Left kidney (tissue), 8 donors: ENCODE measurements around the gene ADGRL4. TPM values are rescaled to one million over a fixed set of nuclear protein-coding genes. Genes with fewer than 3 reads are reported as not detected.
"Not testable (repeated sequence)": the region's sequence is repeated elsewhere in the genome, so short reads cannot be mapped to it uniquely, and the experiment has no call there.

ENCODE experiments used
- DNase-seq: peaks from one replicate; pipeline ENCODE4 v3.0.0-alpha.2; 2013
- long read RNA-seq, 8 donors: transcript quantifications; one replicate each; lab custom pipeline, GENCODE V29; 2026
- polyA plus RNA-seq: library from polyadenylated mRNA; unstranded; fragments of 120-200 nt; gene quantifications from one replicate; pipeline ENCODE4 v1.2.1, GENCODE V29; 2013; ENCODE audit not compliant: insufficient read length

Gene ADGRL4
- 22.0 TPM for polyA plus RNA-seq
- long read RNA-seq, donor 1, transcript ADGRL4-201 (15 exons, 3,527 nt), result major isoform, 5 of 5 reads
- long read RNA-seq, donor 1, partial matches to known transcripts, result 0 of 5 reads
- long read RNA-seq, donor 1, other reads (novel, unspliced or antisense), result 0 of 5 reads
- long read RNA-seq, donor 2, partial matches to known transcripts, result 0 of 4 reads
- long read RNA-seq, donor 2, other reads (novel, unspliced or antisense), result 0 of 4 reads
- long read RNA-seq, donor 3, partial matches to known transcripts, result 0 of 1 reads
- long read RNA-seq, donor 3, other reads (novel, unspliced or antisense), result 0 of 1 reads
- long read RNA-seq, donor 4, result 0 reads
- long read RNA-seq, donor 5, transcript ADGRL4-201 (15 exons, 3,527 nt), result major isoform, 13 of 13 reads
- long read RNA-seq, donor 5, partial matches to known transcripts, result 0 of 13 reads
- long read RNA-seq, donor 5, other reads (novel, unspliced or antisense), result 0 of 13 reads
- long read RNA-seq, donor 6, partial matches to known transcripts, result 5 of 9 reads
- long read RNA-seq, donor 6, other reads (novel, unspliced or antisense), result 0 of 9 reads
- long read RNA-seq, donor 7, transcript ADGRL4-201 (15 exons, 3,527 nt), result major isoform, 8 of 8 reads
- long read RNA-seq, donor 7, partial matches to known transcripts, result 0 of 8 reads
- long read RNA-seq, donor 7, other reads (novel, unspliced or antisense), result 0 of 8 reads
- long read RNA-seq, donor 8, partial matches to known transcripts, result 0 of 1 reads
- long read RNA-seq, donor 8, other reads (novel, unspliced or antisense), result 0 of 1 reads

GRCh38 chr1:79006564-79006963 is at the start of gene ADGRL4:
TSS of gene ADGRL4 (minus strand) at chr1:79006730. CDS start at chr1:79006654, 76 bp downstream.
- DNase-seq, result peak; percentile 25

GRCh38 chr1:79055856-79056255 is 49.3 kb upstream of the ADGRL4 start:
- no peak for DNase-seq

DNA sequence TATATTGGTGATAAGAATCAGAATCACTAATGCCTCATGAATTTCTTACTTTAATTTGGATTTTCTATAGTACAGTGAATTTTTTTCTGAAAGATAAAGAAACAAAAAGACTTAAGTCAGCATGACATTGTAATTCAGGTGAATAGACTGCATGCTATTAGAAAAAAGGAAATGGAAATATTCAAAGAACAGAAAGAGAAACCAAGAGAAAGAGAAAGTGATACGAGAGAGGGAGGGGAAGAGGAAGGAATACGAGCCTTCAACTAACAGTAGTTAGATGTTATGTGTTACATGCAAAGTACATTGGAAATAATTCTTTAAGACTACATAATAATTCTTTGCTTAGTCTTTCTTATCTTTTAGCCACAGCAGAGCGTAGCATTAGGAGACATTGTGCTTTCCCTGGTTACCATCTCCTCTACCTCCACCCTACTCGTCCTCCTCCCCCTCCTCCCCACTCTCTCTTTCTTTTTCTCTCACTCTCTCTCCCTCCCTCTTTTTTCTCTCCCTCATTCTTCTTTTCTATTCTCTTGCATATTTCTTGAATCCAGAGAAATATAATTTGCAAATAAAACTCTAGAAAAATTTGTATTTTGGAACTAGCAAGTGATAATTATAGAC is 46.4 kb upstream of the ADGRL4 start:
- no peak for DNase-seq

GRCh38 chr1:79044974-79045650 is 38.6 kb upstream of the ADGRL4 start:
- no peak for DNase-seq

- no peak for DNase-seq
Measured at GRCh38 chr1:79043506-79043905, 37.0 kb upstream of the ADGRL4 start.

- DNase-seq, result no peak
Measured at GRCh38 chr1:79042539-79042938, 36.0 kb upstream of the ADGRL4 start.

- DNase-seq, result no peak
Measured at GRCh38 chr1:79042117-79042516, 35.6 kb upstream of the ADGRL4 start.

- no peak for DNase-seq
Measured at GRCh38 chr1:79041666-79042065, 35.1 kb upstream of the ADGRL4 start.

GRCh38 chr1:79040424-79041082 is 34.0 kb upstream of the ADGRL4 start:
- no peak for DNase-seq

DNA sequence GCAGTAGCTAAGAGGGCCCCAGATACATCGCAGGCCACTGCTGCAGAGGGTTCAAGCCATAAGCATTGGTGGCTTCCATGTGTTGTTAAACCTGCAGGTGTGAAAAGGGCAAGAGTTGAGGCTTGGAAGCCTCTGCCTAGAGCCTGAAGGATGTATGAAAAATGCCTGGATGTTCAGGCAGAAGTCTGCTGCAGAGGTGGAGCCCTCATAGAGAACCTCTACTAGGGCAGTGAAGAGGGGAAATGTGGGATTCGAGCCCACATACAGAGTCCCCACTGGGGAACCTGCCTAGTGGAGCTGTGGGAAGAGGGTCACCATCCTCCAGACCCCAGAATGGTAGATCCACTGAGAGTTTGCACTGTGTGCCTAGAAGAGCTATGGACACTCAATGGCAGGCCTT is 30.6 kb upstream of the ADGRL4 start:
- DNase-seq, result no peak

DNA sequence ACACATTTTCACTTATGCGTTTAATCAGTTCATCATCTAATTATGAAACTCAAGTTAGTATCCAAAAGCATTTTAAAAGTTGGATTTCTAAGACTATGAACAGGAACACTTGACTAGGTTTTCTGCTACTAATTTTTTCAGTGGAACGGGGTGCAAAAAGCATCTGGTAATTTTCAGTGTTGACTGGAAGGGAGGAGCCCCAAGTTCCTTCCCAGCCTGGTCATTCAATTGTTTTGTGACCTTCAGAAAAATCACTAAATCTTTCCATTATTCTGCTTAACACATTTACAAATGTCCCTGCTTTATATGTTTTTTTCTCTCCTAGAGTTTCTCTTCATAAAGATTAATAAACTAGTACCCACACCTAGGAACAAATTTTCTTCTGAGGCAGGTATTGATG is 6.0 kb upstream of the ADGRL4 start:
- DNase-seq, result no peak

DNA sequence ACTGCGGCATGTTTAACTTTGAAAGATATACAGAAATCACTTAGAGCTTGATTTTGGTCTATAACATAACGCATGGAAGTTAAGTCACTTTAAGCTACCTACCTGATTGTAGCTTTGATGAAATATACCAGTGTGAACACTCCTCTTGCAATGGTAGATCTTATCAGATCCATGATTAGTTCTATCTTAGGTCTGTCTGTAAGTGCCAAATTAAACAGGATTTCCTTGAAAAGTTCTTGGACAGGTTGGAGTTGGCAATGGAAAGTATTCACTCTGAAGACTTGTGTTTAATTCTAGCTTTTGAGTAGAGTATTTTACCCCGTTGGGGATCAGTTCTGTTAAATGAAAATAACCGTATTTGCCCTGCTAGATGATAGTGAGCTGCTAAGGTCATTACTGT is 4.1 kb upstream of the ADGRL4 start:
- no peak for DNase-seq

DNA sequence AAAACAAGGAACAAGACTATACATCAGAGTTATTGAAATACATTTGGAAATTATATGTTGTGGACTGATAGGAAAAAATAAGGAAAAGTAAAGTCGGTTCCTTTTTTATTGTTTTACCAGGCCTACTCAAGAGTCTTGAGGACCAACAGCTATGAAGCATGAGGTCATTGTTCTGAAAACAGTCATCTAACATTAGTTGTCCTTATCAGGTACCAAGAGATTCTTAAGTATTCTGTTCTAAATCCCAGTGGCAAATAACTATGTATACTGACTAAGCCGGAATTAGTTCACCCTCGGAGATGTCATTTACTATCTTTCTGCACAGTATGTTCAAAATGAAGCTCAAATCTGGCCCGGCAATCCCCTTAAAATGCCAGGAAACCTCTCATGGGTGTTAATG is 585 bp downstream of the ADGRL4 start:
- no peak for DNase-seq

DNA sequence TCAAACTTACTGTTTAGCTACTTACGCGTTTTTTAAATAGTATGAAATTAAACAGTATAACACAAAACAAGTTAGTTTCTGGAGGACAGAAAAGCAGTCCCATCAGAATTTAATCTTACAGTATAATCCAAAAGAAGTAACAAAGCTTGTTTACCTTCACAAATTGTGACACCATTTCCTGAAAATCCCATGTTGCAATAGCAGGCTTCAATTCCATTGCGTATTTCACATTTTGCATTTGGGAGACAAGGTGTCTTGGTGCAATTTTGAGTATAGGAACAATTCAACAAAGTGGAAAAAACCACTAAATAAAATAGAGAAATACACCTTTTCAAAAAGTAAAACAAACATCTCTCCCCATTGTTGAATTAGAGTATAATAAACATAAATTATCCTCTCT is 1.6 kb downstream of the ADGRL4 start:
- no peak for DNase-seq

GRCh38 chr1:78996791-78997190 is 9.7 kb downstream of the ADGRL4 start:
- DNase-seq, result no peak

GRCh38 chr1:78987042-78987441 is 19.5 kb downstream of the ADGRL4 start:
- DNase-seq, result no peak

GRCh38 chr1:78980511-78980910 is 26.0 kb downstream of the ADGRL4 start:
- peak; percentile 12 for DNase-seq

DNA sequence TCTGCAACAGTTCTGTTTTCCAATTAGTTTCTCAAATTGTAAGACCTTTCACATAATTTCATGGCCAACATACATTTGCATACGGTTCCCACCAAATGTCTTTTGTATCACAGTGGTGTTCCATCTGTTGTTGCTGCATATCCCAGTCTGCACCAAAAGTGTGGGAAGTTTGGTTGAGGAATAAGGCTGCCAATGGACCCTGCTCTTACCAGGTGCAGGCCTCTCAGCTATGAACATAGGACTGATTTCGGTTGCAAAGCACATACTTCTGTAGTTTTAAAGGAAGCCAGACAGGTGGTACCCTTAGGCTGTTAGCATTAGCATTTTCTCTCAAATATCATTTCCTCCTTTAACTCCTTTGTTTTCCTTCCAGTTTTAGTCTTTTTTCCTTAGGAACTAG is 33.8 kb downstream of the ADGRL4 start:
- DNase-seq, result no peak

- not testable (repeated sequence) for DNase-seq
Measured at GRCh38 chr1:78967091-78967490, 39.4 kb downstream of the ADGRL4 start.

DNA sequence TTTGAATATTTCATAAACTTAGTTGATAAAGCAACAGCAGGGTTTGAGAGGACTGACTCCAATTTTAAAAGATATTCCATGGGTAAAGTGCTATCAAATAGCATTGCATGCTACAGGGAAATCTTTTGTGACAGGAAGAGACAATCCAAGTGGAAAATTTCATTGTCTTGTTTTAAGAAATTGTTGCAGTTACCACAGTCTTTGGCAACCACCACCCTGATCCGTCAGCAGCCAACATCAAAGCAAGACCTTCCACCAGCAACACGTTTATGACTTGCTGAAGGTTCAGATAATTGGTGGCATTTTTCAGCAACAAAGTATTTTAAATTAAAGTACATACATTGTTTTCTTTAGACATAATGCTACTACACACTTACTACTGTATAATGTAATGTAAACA is 47.8 kb downstream of the ADGRL4 start:
- no peak for DNase-seq

GRCh38 chr1:78950826-78951225 is 55.7 kb downstream of the ADGRL4 start:
- no peak for DNase-seq

- no peak for DNase-seq
Measured at GRCh38 chr1:78949227-78949626, 57.3 kb downstream of the ADGRL4 start.
